Measurements from ENCODE around the gene EIF4A3. TPM values are rescaled to one million over a fixed set of nuclear protein-coding genes. Genes with fewer than 3 reads are reported as not detected.

The EIF4A3 gene
- total and polyA plus RNA-seq, 9 of the 15 experiments (the other 6 are each of a cell fraction or from before 2014, with no cell fraction given), result 62.7 to 171 (median 127) TPM

DNA sequence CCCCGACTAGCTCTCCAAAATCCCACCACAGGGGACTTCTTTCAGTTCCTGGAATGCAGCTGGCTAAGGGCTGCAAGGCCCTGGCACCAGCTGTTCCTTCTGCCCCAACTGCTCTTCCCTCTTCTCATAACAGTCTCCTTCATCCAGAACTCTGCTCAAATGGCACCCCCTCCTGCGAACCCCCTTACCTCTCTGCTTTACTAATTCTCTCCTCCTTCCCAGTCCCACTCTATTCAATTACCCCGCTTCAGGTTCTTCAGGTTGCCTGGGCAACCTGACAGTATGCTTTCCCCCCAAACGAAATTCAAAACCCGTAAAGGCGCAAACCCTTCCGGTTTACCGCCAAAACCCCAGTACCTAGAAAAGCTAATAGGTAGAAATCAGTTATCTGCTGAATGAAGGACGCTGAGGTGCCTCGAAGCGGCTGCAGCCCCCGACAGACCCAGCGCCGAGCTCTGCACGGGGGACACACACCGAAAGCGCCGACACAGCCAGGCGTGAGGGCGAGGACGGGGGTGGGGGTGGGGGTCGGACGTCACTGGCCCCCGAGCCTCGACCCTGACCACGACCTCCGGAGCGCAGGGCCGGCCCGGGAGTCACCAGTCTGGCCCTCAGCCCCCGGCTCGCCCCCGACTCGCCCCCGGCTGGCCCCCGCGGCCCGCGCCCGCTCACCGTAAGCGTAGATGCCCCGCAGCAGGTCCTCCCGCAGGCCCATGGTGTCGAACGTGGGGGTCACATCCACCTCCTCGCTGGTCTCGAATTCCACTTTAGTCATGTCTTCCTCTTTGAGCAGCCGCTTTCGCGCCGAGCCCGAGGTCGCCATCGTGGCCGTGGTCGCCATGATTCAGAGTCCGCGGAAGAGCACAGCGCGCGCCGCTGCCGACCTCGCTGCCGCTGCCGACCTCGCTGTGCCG is 550 bp downstream of the EIF4A3 start (continued):
- TF ChIP-seq, protein P1, sequence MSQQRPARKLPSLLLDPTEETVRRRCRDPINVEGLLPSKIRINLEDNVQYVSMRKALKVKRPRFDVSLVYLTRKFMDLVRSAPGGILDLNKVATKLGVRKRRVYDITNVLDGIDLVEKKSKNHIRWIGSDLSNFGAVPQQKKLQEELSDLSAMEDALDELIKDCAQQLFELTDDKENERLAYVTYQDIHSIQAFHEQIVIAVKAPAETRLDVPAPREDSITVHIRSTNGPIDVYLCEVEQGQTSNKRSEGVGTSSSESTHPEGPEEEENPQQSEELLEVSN (IDR thresholded peaks at IDR 0.05; ENCODE audit: borderline replicate concordance in 1 of 2, extremely low read depth in 1 of 2, insufficient read depth in 1 of 2, insufficient read length in 1 of 2, low read depth in 1 of 2, low read length in 1 of 2, poor library complexity in 1 of 2, severe bottlenecking in 1 of 2), result no peak
- TF ChIP-seq TBP (optimal IDR thresholded peaks at IDR 0.05; ENCODE audit: low read depth, low read length) (peak; percentile 24), PML (IDR thresholded peaks at IDR 0.05; ENCODE audit: low read length) (no peak), ZNF830 (CRISPR knock-in tag; IDR thresholded peaks at IDR 0.05) (no peak), MBD2 (IDR thresholded peaks at IDR 0.05; ENCODE audit: borderline replicate concordance, low read depth) (no peak), RBM17 (IDR thresholded peaks at IDR 0.05; ENCODE audit: borderline replicate concordance, low read depth, low read length) (no peak), ZNF717 (CRISPR knock-in tag; IDR thresholded peaks at IDR 0.05) (no peak), FOSL1 (tag; conservative IDR thresholded peaks at IDR 0.05) (no peak), ARID2 (IDR thresholded peaks at IDR 0.05) (no peak), ZNF707 (CRISPR knock-in tag; conservative IDR thresholded peaks at IDR 0.05) (no peak), RBM14 (IDR thresholded peaks at IDR 0.05; ENCODE audit: borderline replicate concordance, insufficient read depth, low read depth, low read length) (no peak), ZNF263 (CRISPR knock-in tag; IDR thresholded peaks at IDR 0.05; ENCODE audit: borderline replicate concordance) (0 out of 2 replicates have a peak, but pooled peaks have one; percentile 30), MTA3 (IDR thresholded peaks at IDR 0.05; ENCODE audit: borderline replicate concordance) (no peak), SMARCA5 (IDR thresholded peaks at IDR 0.05) (0 out of 2 replicates have a peak, but pooled peaks have one; percentile 3)
- TF ChIP-seq, protein P2, sequence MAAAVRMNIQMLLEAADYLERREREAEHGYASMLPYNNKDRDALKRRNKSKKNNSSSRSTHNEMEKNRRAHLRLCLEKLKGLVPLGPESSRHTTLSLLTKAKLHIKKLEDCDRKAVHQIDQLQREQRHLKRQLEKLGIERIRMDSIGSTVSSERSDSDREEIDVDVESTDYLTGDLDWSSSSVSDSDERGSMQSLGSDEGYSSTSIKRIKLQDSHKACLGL (CRISPR knock-in tag; IDR thresholded peaks at IDR 0.05; ENCODE audit: borderline replicate concordance, poor library complexity, severe bottlenecking), result no peak
- TF ChIP-seq, protein P3, sequence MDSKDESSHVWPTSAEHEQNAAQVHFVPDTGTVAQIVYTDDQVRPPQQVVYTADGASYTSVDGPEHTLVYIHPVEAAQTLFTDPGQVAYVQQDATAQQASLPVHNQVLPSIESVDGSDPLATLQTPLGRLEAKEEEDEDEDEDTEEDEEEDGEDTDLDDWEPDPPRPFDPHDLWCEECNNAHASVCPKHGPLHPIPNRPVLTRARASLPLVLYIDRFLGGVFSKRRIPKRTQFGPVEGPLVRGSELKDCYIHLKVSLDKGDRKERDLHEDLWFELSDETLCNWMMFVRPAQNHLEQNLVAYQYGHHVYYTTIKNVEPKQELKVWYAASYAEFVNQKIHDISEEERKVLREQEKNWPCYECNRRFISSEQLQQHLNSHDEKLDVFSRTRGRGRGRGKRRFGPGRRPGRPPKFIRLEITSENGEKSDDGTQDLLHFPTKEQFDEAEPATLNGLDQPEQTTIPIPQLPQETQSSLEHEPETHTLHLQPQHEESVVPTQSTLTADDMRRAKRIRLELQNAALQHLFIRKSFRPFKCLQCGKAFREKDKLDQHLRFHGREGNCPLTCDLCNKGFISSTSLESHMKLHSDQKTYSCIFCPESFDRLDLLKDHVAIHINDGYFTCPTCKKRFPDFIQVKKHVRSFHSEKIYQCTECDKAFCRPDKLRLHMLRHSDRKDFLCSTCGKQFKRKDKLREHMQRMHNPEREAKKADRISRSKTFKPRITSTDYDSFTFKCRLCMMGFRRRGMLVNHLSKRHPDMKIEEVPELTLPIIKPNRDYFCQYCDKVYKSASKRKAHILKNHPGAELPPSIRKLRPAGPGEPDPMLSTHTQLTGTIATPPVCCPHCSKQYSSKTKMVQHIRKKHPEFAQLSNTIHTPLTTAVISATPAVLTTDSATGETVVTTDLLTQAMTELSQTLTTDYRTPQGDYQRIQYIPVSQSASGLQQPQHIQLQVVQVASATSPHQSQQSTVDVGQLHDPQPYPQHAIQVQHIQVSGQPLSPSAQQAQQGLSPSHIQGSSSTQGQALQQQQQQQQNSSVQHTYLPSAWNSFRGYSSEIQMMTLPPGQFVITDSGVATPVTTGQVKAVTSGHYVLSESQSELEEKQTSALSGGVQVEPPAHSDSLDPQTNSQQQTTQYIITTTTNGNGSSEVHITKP (IDR thresholded peaks at IDR 0.05; ENCODE audit: partially characterized antibody), result no peak
- TF ChIP-seq, protein P4, sequence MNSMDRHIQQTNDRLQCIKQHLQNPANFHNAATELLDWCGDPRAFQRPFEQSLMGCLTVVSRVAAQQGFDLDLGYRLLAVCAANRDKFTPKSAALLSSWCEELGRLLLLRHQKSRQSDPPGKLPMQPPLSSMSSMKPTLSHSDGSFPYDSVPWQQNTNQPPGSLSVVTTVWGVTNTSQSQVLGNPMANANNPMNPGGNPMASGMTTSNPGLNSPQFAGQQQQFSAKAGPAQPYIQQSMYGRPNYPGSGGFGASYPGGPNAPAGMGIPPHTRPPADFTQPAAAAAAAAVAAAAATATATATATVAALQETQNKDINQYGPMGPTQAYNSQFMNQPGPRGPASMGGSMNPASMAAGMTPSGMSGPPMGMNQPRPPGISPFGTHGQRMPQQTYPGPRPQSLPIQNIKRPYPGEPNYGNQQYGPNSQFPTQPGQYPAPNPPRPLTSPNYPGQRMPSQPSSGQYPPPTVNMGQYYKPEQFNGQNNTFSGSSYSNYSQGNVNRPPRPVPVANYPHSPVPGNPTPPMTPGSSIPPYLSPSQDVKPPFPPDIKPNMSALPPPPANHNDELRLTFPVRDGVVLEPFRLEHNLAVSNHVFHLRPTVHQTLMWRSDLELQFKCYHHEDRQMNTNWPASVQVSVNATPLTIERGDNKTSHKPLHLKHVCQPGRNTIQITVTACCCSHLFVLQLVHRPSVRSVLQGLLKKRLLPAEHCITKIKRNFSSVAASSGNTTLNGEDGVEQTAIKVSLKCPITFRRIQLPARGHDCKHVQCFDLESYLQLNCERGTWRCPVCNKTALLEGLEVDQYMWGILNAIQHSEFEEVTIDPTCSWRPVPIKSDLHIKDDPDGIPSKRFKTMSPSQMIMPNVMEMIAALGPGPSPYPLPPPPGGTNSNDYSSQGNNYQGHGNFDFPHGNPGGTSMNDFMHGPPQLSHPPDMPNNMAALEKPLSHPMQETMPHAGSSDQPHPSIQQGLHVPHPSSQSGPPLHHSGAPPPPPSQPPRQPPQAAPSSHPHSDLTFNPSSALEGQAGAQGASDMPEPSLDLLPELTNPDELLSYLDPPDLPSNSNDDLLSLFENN (IDR thresholded peaks at IDR 0.05; ENCODE audit: low read depth in 2 of 2, low read length in 2 of 2), result no peak
